HL-60 (cell line): Measurements from ENCODE around the gene PARN.

Source experiments
- DNase-seq, 2 experiments: peaks; one replicate each; pipeline ENCODE4 v3.0.0-alpha.2; 2010 to 2020; ENCODE audit warnings: low read depth in 1 of 2, low spot score in 1 of 2
- H3K27ac ChIP-seq: fragments of 250-450 bp; sonication (Bioruptor Pico); replicated peaks from 2 replicates; pipeline ENCODE4 v1.5.1; 2020; ENCODE audit warnings: mild to moderate bottlenecking, moderate library complexity
- H3K27me3 ChIP-seq: fragments of 250-450 bp; sonication (Bioruptor Pico); 2 replicates; pipeline ENCODE4 v1.5.1; 2021; ENCODE audit warnings: mild to moderate bottlenecking, moderate library complexity; ENCODE audit not compliant: insufficient read depth, poor library complexity, severe bottlenecking
- H3K4me3 ChIP-seq: replicated peaks from 2 replicates; pipeline ENCODE4 v1.5.1; 2011; ENCODE audit warnings: mild to moderate bottlenecking, control low read depth, low read length; ENCODE audit not compliant: insufficient read depth
- CTCF ChIP-seq: IDR thresholded peaks from one replicate; pipeline ENCODE4 v1.5.1; 2011; ENCODE audit warnings: low read length, control low read depth, inconsistent platforms; ENCODE audit not compliant: insufficient read depth
- GABPA ChIP-seq: IDR thresholded peaks from 2 replicates; pipeline ENCODE4 v1.6.1; 2012; ENCODE audit warnings: low read depth
- POLR2AphosphoS5 ChIP-seq: IDR thresholded peaks from 2 replicates; pipeline ENCODE4 v1.6.1; 2012; ENCODE audit warnings: low read depth
- REST ChIP-seq: IDR thresholded peaks from 2 replicates; pipeline ENCODE4 v1.6.1; 2012; ENCODE audit warnings: low read depth; ENCODE audit not compliant: insufficient replicate concordance
- SPI1 ChIP-seq: IDR thresholded peaks from 2 replicates; pipeline ENCODE4 v1.6.1; 2012; ENCODE audit warnings: low read depth, mild to moderate bottlenecking, borderline replicate concordance

PARN gene

DNA sequence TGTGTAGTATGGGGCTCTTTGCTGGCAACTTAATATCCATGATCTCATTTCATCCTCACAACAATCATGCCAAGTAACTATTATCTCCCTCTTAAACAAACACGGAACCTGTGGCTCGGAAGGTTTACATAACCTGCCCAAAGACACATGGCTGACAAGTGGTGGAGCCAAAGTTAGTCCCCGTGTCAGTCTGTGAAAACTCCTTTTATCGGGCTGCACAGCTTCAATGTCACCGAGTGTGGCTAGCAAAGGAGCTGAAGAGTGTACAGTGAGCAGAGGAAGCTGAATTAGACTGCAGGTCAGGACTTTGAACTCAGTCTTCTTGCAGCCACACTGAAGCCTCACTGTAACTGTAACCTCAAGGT, 80.3 kb downstream of the PARN start:
- no peak overlapping the region for H3K27ac ChIP-seq
- TF ChIP-seq REST (no peak), POLR2AphosphoS5 (no peak), GABPA (no peak), SPI1 (no peak), CTCF (no peak)
- H3K27me3 ChIP-seq, result no peaks in the 10 kb centered on the region
- DNase-seq, result no peak
- no peak overlapping the region for H3K4me3 ChIP-seq

DNA sequence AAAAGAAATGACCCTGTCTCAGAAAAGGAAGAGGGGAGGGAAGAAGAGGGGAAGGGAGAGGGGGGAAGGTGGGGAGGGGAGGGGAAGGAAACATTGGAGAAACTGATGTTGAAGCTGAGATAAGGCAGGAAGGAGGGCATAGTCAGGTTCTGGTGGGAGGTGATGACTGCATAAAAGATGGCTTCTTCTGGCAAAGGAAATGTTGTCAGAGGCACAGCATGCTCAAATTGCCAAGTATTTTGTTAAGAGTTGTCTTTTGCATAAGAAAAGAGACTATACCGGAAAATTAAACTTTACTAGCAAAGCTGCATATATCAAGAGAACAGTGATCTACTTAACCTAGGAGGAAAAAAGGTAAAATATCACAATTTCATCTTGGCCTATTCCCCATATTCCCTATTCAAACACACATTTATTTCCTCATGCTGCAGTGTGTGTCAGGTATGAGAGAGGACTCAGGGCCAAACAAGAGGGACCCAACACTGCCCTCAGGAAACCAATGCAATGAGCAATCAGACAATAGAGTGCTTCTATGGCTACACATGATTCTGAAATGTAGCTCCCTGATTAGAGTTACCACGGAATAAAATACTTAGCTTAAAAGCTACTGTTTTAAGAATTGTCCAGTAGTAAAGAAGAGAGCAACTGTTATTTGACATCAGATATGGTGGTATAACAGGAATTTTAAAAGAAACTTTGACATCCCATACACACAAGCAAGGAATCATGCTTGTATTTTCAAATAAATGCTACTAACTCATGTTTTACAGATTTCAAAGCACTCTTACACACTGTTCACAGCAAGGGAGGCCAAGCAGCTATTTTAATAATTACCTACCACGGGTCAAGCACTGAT, 80.9 kb downstream of the PARN start:
- H3K27ac ChIP-seq, result no peak overlapping the region

More for the DNA sequence above, 80.9 kb downstream of the PARN start:
- H3K27me3 ChIP-seq, result no peaks in the 10 kb centered on the region
- no peak for DNase-seq
- no peak for TF ChIP-seq CTCF
- no peak for TF ChIP-seq SPI1
- TF ChIP-seq GABPA, result no peak
- no peak for TF ChIP-seq POLR2AphosphoS5
- TF ChIP-seq REST, result no peak
- no peak overlapping the region for H3K4me3 ChIP-seq
